B cell (primary cell): ENCODE data around the gene SLC6A18. TPM values are rescaled to one million over a fixed set of nuclear protein-coding genes. Genes with fewer than 3 reads are reported as not detected.

Source experiments
- ATAC-seq: fragments of 200-7000 bp; cut with Tn5 transposase; one replicate; pipeline ENCODE4 v1.10.0; 2021; ENCODE audit warnings: low read depth, mild to moderate bottlenecking, moderate number of reproducible peaks, moderate library complexity
- CTCF ChIA-PET: fragments of 350-600 bp; sonication (Branson Sonifier 250); formaldehyde crosslinking; loops from one replicate; lab custom pipeline; 2021; ENCODE audit warnings: antibody characterized with exemption, inconsistent platforms; lab: Charles Lee
- POLR2A ChIA-PET: fragments of 350-600 bp; sonication (Branson Sonifier 250); formaldehyde crosslinking; loops from one replicate; lab custom pipeline; 2021; ENCODE audit warnings: antibody characterized with exemption; lab: Charles Lee
- DNase-seq: peaks from one replicate; pipeline ENCODE4 v3.0.0; 2013
- H2AFZ ChIP-seq: 2 replicates; pipeline ENCODE4 v1.6.1; 2012; ENCODE audit warnings: mild to moderate bottlenecking, low read depth, low read length; ENCODE audit not compliant: insufficient read depth, poor library complexity, severe bottlenecking
- H3K27ac ChIP-seq, 2 donors: 1 replicate in 1 of 2; 2 replicates in 1 of 2; pipeline ENCODE4 v1.5.1; 2012 to 2013; ENCODE audit warnings: low read length in 2 of 2, mild to moderate bottlenecking in 2 of 2, moderate library complexity in 1 of 2
- H3K27me3 ChIP-seq, 4 experiments: fragments of 200-600 bp in 1 of 4; sonication (generic) in 1 of 4; replicated peaks in 1 of 4; 1 replicate in 2 of 4; 2 replicates in 2 of 4; pipeline versions ENCODE4 v1.6.1 to v1.7.0; 2013 to 2016; ENCODE audit warnings: low read length in 3 of 4, mild to moderate bottlenecking in 2 of 4, mixed read lengths in 1 of 4, moderate library complexity in 1 of 4; ENCODE audit not compliant: insufficient read depth in 4 of 4, control insufficient read depth in 3 of 4; ENCODE audit errors: control extremely low read depth in 1 of 4
- H3K36me3 ChIP-seq, 2 experiments: replicated peaks in 1 of 2; 1 replicate in 1 of 2; 2 replicates in 1 of 2; pipeline versions ENCODE4 v1.6.1 to v1.7.1; 2013; ENCODE audit warnings: low read length in 1 of 2; ENCODE audit not compliant: insufficient read depth in 2 of 2, control insufficient read depth in 1 of 2; ENCODE audit errors: control extremely low read depth in 1 of 2, extremely low read depth in 1 of 2
- H3K4me1 ChIP-seq, 2 donors: fragments of 200-600 bp in 1 of 2; sonication (generic) in 1 of 2; 1 replicate in 1 of 2; 2 replicates in 1 of 2; pipeline versions ENCODE4 v1.5.1 to v1.6.1; 2013 to 2017; ENCODE audit warnings: low read length in 2 of 2; ENCODE audit not compliant: control insufficient read depth in 2 of 2, insufficient read depth in 2 of 2
- H3K4me2 ChIP-seq: replicated peaks from 2 replicates; pipeline ENCODE3; 2012; ENCODE audit warnings: mild to moderate bottlenecking, low read depth, low read length; ENCODE audit not compliant: poor library complexity, severe bottlenecking
- H3K4me3 ChIP-seq, 5 experiments: fragments of 200-600 bp in 1 of 5; sonication (generic) in 1 of 5; 1 replicate in 3 of 5; 2 replicates in 2 of 5; pipeline versions ENCODE4 v1.5.1 to v1.7.0; 2011 to 2016; ENCODE audit warnings: low read length in 4 of 5, mild to moderate bottlenecking in 4 of 5, low read depth in 2 of 5, control low read depth in 1 of 5, moderate library complexity in 1 of 5; ENCODE audit not compliant: insufficient read depth in 1 of 5; ENCODE audit errors: control extremely low read depth in 1 of 5, extremely low read depth in 1 of 5
- H3K79me2 ChIP-seq: fragments of 200-600 bp; sonication (generic); one replicate; pipeline ENCODE4 v1.6.0; 2016; ENCODE audit warnings: low read length; ENCODE audit not compliant: control insufficient read depth, insufficient read depth
- H3K9ac ChIP-seq: fragments of 200-600 bp; sonication (generic); 2 replicates; pipeline ENCODE4 v1.6.1; 2017; ENCODE audit warnings: mild to moderate bottlenecking, low read length, moderate library complexity
- H3K9me3 ChIP-seq, 3 donors: one replicate each; pipeline versions ENCODE4 v1.6.1 to v1.7.1; 2013; ENCODE audit warnings: low read length in 2 of 3; ENCODE audit not compliant: control insufficient read depth in 2 of 3, insufficient read depth in 1 of 3; ENCODE audit errors: control extremely low read depth in 1 of 3
- H4K20me1 ChIP-seq: 2 replicates; pipeline ENCODE4 v1.6.0; 2012; ENCODE audit warnings: mild to moderate bottlenecking, low read length; ENCODE audit not compliant: insufficient read depth, control insufficient read depth, poor library complexity, severe bottlenecking
- H3K27ac Mint-ChIP-seq: one replicate; pipeline ENCODE4 v1.8.0; 2021; ENCODE audit warnings: mixed read lengths
- H3K27me3 Mint-ChIP-seq: one replicate; pipeline ENCODE4 v1.8.0; 2021; ENCODE audit warnings: mixed read lengths
- H3K4me1 Mint-ChIP-seq: one replicate; pipeline ENCODE4 v1.8.0; 2021; ENCODE audit warnings: mixed read lengths
- H3K4me3 Mint-ChIP-seq: one replicate; pipeline ENCODE4 v1.8.0; 2021; ENCODE audit warnings: mixed read lengths
- H3K9me3 Mint-ChIP-seq: one replicate; pipeline ENCODE4 v1.8.0; 2022; ENCODE audit warnings: mixed read lengths; ENCODE audit not compliant: insufficient read depth
- EZH2 ChIP-seq: IDR thresholded peaks from 2 replicates; pipeline ENCODE4 v1.6.1; 2012; ENCODE audit warnings: borderline replicate concordance, low read depth, mild to moderate bottlenecking, moderate library complexity, low read length; ENCODE audit not compliant: insufficient read depth, poor library complexity, severe bottlenecking
- WGBS: methylation state at CpG from one replicate; pipeline ENCODE4 v1.1.5; 2013; ENCODE audit warnings: missing lambda C conversion rate; ENCODE audit not compliant: insufficient coverage; 5-methylcytosine and 5-hydroxymethylcytosine counted together
- intact Hi-C: fragments of 100-400 bp; cut with micrococcal nuclease; formaldehyde crosslinking; loops from one replicate; pipeline ENCODE4 v1.10.0; 2022
- polyA plus RNA-seq: library from polyadenylated mRNA; depleted of rRNA; stranded (reverse); fragments of >200 nt; gene quantifications from 2 replicates; pipeline ENCODE4 v1.2.3, GENCODE V29; 2012
- total RNA-seq, 2 donors: library from RNA; stranded (reverse); fragments of 120-200 nt in 1 of 2; gene quantifications; 1 replicate in 1 of 2; 2 replicates in 1 of 2; pipeline versions ENCODE4 v1.2.3 to v1.2.4, GENCODE V29; 2013 to 2022
- TF ChIP-seq, protein P1 (sequence below): fragments of 200-600 bp; IDR thresholded peaks from one replicate; pipeline ENCODE4 v1.8.0; 2022; ENCODE audit warnings: antibody characterized with exemption, mild to moderate bottlenecking

The SLC6A18 gene
- total and polyA plus RNA-seq, 2 donors (not counting 1 experiment from before 2014, with no cell fraction given), result not detected

DNA sequence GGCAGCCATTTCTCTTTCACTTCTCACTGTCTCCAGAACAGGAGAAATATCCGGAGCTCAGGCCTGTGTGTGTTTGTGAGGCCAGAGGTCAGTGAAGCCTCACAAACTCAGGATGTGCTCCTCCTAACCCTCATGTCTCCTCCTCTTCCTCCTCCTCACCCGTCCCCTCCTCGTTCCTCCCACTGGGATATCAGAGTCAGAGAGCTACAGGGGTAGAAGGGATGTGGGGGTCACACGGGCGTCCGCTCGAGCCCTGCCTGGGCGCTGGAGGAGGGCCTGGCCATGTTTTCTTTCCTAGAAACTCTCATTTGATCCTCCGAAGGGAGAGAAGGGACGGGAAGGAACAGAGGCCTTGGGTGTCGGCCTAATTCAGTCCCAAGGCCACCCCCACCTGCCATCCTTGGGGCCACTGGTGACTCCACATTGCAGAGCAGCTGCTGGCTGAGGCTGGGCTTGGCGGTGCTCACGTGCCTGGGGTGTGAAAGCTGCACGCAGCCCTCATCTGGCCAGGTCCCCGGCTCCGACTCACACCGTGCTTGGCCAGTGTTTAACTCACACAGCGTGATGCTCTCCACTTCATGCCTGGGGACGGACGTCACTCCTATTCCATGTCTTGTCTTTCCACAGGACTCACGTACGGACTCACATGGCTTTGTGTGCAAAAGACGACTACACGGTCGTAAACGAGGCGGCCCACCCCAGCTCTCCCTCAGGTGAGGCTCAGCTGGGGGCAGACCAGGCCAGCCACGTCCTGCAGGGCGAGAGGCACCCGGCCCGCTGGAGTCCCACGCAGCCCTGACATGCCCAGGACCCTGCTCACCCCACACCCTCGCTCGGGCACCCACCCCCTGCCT is 46.4 kb upstream of the SLC6A18 start:
- ATAC-seq (no peak), DNase-seq (no peak)
- peaks cover 0 to 7% (median 1%) of the 10 kb centered on the region in 4 experiments for H3K27me3 ChIP-seq
- H3K9ac ChIP-seq, result no peak overlapping the region
- no peaks in the 10 kb centered on the region for H3K79me2 ChIP-seq
- Mint-ChIP-seq H3K9me3 (no peaks in the 10 kb centered on the region), H3K4me1 (peaks cover 2% of the 10 kb centered on the region), H3K27ac (no peak overlapping the region), H3K4me3 (no peak overlapping the region), H3K27me3 (no peaks in the 10 kb centered on the region)
- H4K20me1 ChIP-seq, result no peaks in the 10 kb centered on the region
- no peak overlapping the region for H2AFZ ChIP-seq
- POLR2A ChIA-PET, result no interaction called here
- CTCF ChIA-PET, result no interaction called here
- intact Hi-C loops, result no loop called here
- TF ChIP-seq, protein P1, sequence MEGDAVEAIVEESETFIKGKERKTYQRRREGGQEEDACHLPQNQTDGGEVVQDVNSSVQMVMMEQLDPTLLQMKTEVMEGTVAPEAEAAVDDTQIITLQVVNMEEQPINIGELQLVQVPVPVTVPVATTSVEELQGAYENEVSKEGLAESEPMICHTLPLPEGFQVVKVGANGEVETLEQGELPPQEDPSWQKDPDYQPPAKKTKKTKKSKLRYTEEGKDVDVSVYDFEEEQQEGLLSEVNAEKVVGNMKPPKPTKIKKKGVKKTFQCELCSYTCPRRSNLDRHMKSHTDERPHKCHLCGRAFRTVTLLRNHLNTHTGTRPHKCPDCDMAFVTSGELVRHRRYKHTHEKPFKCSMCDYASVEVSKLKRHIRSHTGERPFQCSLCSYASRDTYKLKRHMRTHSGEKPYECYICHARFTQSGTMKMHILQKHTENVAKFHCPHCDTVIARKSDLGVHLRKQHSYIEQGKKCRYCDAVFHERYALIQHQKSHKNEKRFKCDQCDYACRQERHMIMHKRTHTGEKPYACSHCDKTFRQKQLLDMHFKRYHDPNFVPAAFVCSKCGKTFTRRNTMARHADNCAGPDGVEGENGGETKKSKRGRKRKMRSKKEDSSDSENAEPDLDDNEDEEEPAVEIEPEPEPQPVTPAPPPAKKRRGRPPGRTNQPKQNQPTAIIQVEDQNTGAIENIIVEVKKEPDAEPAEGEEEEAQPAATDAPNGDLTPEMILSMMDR, result no peak
- no peak for TF ChIP-seq EZH2
- peaks cover 0 to 5% (median 0%) of the 10 kb centered on the region in 3 donors for H3K9me3 ChIP-seq
- no peaks in the 10 kb centered on the region for H3K36me3 ChIP-seq
- 96% methylated on average over 25 of the region's 34 CpGs for WGBS
- H3K4me1 ChIP-seq, result no peaks in the 10 kb centered on the region
- H3K4me3 ChIP-seq, result no peak overlapping the region
- H3K27ac ChIP-seq, result no peak overlapping the region
- H3K4me2 ChIP-seq, result no peak overlapping the region

- intact Hi-C loops, result no loop called here
- Histone ChIP-seq H3K9me3 (peaks cover 0 to 4% (median 0%) of the 10 kb centered on the region in 3 donors), H3K27me3 (peaks cover 0 to 4% (median 0%) of the 10 kb centered on the region in 4 experiments), H3K36me3 (no peaks in the 10 kb centered on the region), H4K20me1 (no peaks in the 10 kb centered on the region), H3K9ac (no peak overlapping the region), H3K4me2 (no peak overlapping the region), H3K4me3 (no peak overlapping the region), H2AFZ (no peak overlapping the region), H3K27ac (no peak overlapping the region), H3K79me2 (no peaks in the 10 kb centered on the region), H3K4me1 (no peaks in the 10 kb centered on the region)
- ATAC-seq (no peak), DNase-seq (no peak)
- 92% methylated on average over 9 of the region's 9 CpGs for WGBS
- TF ChIP-seq, protein P1, result no peak
- no peak for TF ChIP-seq EZH2
- Mint-ChIP-seq H3K27ac (no peak overlapping the region), H3K4me1 (peaks cover under 1% of the 10 kb centered on the region), H3K9me3 (no peaks in the 10 kb centered on the region), H3K4me3 (no peak overlapping the region), H3K27me3 (no peaks in the 10 kb centered on the region)
- CTCF ChIA-PET, result no interaction called here
- POLR2A ChIA-PET, result no interaction called here
These were observed 45.8 kb upstream of the SLC6A18 start for GRCh38 chr5:1179383-1179715.
